ENCODE data around the gene MAPK13. TPM values are rescaled to one million over a fixed set of nuclear protein-coding genes. Genes with fewer than 3 reads are reported as not detected.

Gene MAPK13
- total RNA-seq, 1 experiment from 2014 or later, result 146 TPM

- Histone ChIP-seq H3K9me3 (ENCODE audit: insufficient read depth, low read depth) (peaks cover 5% of the 10 kb centered on the region; the same call in 1 of the 2 replicates), H3K4me2 (no peak overlapping the region), H3K79me2 (ENCODE audit: low read depth) (no peaks in the 10 kb centered on the region), H3K36me3 (ENCODE audit: low read depth) (peaks cover 11% of the 10 kb centered on the region; the same call in 1 of the 2 replicates), H3K27ac (no peak overlapping the region), H2AFZ (no peak overlapping the region), H3K4me1 (replicated peaks; ENCODE audit: insufficient read depth) (no peaks in the 10 kb centered on the region), H3K4me3 (no peak overlapping the region), H3K9me2 (ENCODE audit: insufficient read depth) (no peaks in the 10 kb centered on the region), H3K27me3 (ENCODE audit: insufficient read depth, low read depth) (no peaks in the 10 kb centered on the region), H4K20me1 (ENCODE audit: insufficient read depth) (no peaks in the 10 kb centered on the region), H3F3A (ENCODE audit: insufficient read depth, low read depth) (peaks cover 17% of the 10 kb centered on the region)
- BruUV-seq (replicated peaks), result no TSS peak
- DNase-seq, result no peak
- intact Hi-C loops (cut with micrococcal nuclease; ENCODE audit: unreplicated experiment), result no loop called here
- ChIA-PET POLR2A (ENCODE audit: unreplicated experiment) (interaction anchor here (0.6 to 0.7 kb wide), 2 partner anchors 60 to 490 kb away, joined by 3 to 6 read pairs; no protein-coding TSS in a partner anchor), CTCF (no interaction called here)
- no peak for TF ChIP-seq CTCF (conservative IDR thresholded peaks at IDR 0.05)
- no peak for TF ChIP-seq EZH2 (IDR thresholded peaks at IDR 0.05; ENCODE audit: low read depth)
Observed at GRCh38 chr6:36089048-36089447, 41.3 kb upstream of the MAPK13 start.

- Histone ChIP-seq H2AFZ (no peak overlapping the region), H3K4me3 (no peak overlapping the region), H3K79me2 (ENCODE audit: low read depth) (no peaks in the 10 kb centered on the region), H3K4me2 (no peak overlapping the region), H3K27me3 (ENCODE audit: insufficient read depth, low read depth) (no peaks in the 10 kb centered on the region), H3K9me2 (ENCODE audit: insufficient read depth) (no peaks in the 10 kb centered on the region), H3K27ac (no peak overlapping the region), H4K20me1 (ENCODE audit: insufficient read depth) (no peaks in the 10 kb centered on the region), H3K4me1 (replicated peaks; ENCODE audit: insufficient read depth) (no peaks in the 10 kb centered on the region; the same call in 1 of the 2 replicates), H3K36me3 (ENCODE audit: low read depth) (peaks cover 13% of the 10 kb centered on the region), H3F3A (ENCODE audit: insufficient read depth, low read depth) (peaks cover 19% of the 10 kb centered on the region), H3K9me3 (ENCODE audit: insufficient read depth, low read depth) (no peaks in the 10 kb centered on the region)
- POLR2A ChIA-PET (ENCODE audit: unreplicated experiment), result interaction anchor here (0.6 kb wide), 1 partner anchor 778 kb away, joined by 4 read pairs; no protein-coding TSS in a partner anchor
- TF ChIP-seq EZH2 (IDR thresholded peaks at IDR 0.05; ENCODE audit: low read depth) (no peak), CTCF (conservative IDR thresholded peaks at IDR 0.05) (no peak)
- intact Hi-C loops (cut with micrococcal nuclease; ENCODE audit: unreplicated experiment), result loop anchor here (2.0 to 10.0 kb wide), 5 partner anchors 342 to 799 kb away; partner anchors contain the start of genes ARMC12 and DEF6
- no peak for DNase-seq
- CTCF ChIA-PET, result interaction anchor here (1.6 kb wide), 1 partner anchor 27 kb away, joined by 7 read pairs; no protein-coding TSS in a partner anchor
- no TSS peak for BruUV-seq (replicated peaks)
Observed at GRCh38 chr6:36094238-36094637, 36.1 kb upstream of the MAPK13 start.

- peak overlapping the region; percentile 35 for H3K27ac ChIP-seq
Observed at GRCh38 chr6:36094753-36095496, 35.4 kb upstream of the MAPK13 start.

More at GRCh38 chr6:36094753-36095496, 35.4 kb upstream of the MAPK13 start:
- Histone ChIP-seq H3K27me3 (ENCODE audit: insufficient read depth, low read depth) (no peaks in the 10 kb centered on the region), H2AFZ (no peak overlapping the region), H3K4me3 (no peak overlapping the region), H4K20me1 (ENCODE audit: insufficient read depth) (no peaks in the 10 kb centered on the region), H3K9me2 (ENCODE audit: insufficient read depth) (no peaks in the 10 kb centered on the region), H3K79me2 (ENCODE audit: low read depth) (no peaks in the 10 kb centered on the region), H3F3A (ENCODE audit: insufficient read depth, low read depth) (peaks cover 19% of the 10 kb centered on the region), H3K36me3 (ENCODE audit: low read depth) (peaks cover 13% of the 10 kb centered on the region), H3K4me1 (replicated peaks; ENCODE audit: insufficient read depth) (no peaks in the 10 kb centered on the region; the same call in 1 of the 2 replicates), H3K4me2 (no peak overlapping the region), H3K9me3 (ENCODE audit: insufficient read depth, low read depth) (no peaks in the 10 kb centered on the region)
- intact Hi-C loops (cut with micrococcal nuclease; ENCODE audit: unreplicated experiment), result loop anchor here (1.0 to 10.0 kb wide), 6 partner anchors 68 to 800 kb away; partner anchors contain the start of genes ARMC12, DEF6 and MAPK14
- BruUV-seq (replicated peaks), result no TSS peak
- DNase-seq, result peak; percentile 66
- POLR2A ChIA-PET (ENCODE audit: unreplicated experiment), result interaction anchor here (0.6 kb wide), 2 partner anchors 77 to 777 kb away, joined by 4 to 6 read pairs; no protein-coding TSS in a partner anchor
- CTCF ChIA-PET, result interaction anchor here (1.0 to 1.6 kb wide), 2 partner anchors 26 to 67 kb away, joined by 4 to 7 read pairs; partner anchors contain the start of gene MAPK14
- peak; percentile 97 for TF ChIP-seq CTCF (conservative IDR thresholded peaks at IDR 0.05)
- TF ChIP-seq EZH2 (IDR thresholded peaks at IDR 0.05; ENCODE audit: low read depth), result no peak

All from PC-9 (cell line).